HG02588 (cell line): ENCODE results near the gene PLA2G5.
A peak's percentile ranks its signal among the peaks of the same experiment; 100 is the strongest.
"Not testable (repeated sequence)": the region's sequence is repeated elsewhere in the genome, so short reads cannot be mapped to it uniquely, and the experiment has no call there.

ENCODE experiments used
- ATAC-seq: cut with Tn5 transposase; IDR thresholded peaks from one replicate; pipeline ENCODE4 v1.9.1; 2021; ENCODE audit warnings: mild to moderate bottlenecking, moderate library complexity; ENCODE audit not compliant: unreplicated experiment

Gene PLA2G5

DNA sequence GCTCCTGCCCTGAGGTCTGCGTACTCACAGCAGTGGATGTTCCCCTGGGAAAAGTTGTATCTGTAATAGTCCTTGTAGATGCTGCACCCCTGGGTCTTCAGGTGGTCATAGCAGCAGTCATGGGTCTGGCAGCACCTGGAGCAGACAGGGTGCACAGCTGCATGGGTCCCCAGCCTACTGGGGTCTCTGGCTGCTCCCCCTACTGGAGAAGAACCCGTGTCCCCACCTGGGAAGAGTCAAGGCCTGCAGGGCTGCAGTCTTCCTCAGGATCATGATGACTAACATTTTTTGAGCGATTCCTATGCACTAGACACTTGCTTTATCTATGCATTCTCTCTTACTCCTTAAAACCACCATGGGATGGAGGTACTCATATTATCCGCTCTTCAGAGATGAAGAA, 45.5 kb downstream of the PLA2G5 start:
- no peak for ATAC-seq

DNA sequence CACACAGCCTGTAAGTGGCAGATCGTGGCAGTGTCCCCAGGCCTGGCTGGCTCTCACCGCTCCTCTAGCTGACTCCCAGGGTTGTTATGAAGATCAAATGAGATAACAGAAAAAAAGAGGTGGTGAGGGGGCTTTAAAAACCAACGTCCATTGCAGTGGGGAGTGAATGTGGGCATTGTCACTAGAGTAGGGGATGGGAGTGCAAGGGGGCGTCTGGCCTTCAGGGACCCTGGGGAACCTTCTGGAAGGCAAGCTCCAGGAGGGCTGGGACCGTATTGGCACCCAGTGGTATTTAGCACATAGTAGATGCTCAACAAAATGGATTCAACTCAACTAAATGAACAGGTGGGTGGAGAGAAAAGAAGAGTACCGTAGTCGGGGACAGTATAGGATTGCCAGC, 45.9 kb downstream of the PLA2G5 start:
- no peak for ATAC-seq

GRCh38 chr1:20117236-20117635, 47.2 kb downstream of the PLA2G5 start:
- ATAC-seq, result no peak

GRCh38 chr1:20119347-20119746, 49.4 kb downstream of the PLA2G5 start, which contains the start of gene PLA2G2D:
TSS of gene PLA2G2D (minus strand) at chr1:20119536. CDS start at chr1:20119498, 38 bp downstream.
- ATAC-seq, result no peak

- ATAC-seq, result no peak
Observed at GRCh38 chr1:20120796-20121195, 50.8 kb downstream of the PLA2G5 start.

DNA sequence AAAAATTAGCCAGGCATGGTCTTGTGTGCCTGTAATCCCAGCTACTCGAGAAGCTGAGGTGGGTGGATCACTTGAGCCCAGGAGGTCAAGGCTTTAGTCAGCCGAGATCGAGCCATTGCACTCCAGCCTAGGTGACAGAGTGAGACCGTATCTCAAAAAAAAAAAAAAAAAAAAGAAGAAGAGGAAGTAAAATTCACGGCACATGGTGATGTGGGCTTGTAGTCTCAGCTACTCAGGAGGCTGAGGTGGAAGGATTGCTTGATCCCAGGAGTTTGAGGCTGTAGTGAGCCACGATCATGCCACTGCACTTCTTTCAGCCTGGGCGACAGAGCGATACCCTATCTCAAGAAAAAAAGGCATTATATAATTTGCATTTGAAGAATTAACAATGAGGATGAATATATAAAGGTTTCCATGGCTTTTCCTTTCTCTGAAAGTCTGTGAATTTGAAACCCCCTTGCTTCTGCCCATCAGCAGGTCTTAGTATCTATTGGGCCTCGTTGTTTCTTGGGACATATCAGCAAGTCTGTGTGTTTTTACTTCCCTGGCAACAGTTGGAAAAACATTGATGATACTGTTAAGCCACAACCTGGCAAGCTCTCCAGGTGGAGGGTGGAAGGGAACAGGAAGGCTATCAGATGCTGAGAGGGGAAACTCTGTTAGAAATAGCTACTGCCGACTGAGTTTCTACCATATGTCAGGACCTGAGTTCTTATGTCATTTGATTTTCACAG, 53.9 kb downstream of the PLA2G5 start:
- ATAC-seq, result no peak

GRCh38 chr1:20124456-20125057, 54.6 kb downstream of the PLA2G5 start:
- no peak for ATAC-seq

DNA sequence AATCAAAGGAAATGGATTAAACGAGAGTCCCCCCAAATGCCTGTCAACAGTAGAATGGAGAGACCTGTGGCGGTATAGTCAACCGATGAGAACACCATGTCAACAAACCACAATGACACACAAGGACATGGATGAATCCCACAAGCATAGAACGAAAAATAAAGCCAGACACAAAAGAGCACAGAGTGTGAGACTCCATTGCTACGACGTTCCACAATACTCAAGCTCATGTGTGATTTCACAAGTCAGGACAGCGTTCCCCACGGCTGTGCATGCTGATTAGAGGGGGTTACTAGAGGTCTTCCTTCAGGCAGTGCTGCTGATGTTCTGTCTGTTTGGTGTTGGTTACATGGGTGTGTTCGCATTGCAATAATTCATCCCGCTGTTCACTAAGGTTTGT, 55.1 kb downstream of the PLA2G5 start:
- ATAC-seq, result no peak

DNA sequence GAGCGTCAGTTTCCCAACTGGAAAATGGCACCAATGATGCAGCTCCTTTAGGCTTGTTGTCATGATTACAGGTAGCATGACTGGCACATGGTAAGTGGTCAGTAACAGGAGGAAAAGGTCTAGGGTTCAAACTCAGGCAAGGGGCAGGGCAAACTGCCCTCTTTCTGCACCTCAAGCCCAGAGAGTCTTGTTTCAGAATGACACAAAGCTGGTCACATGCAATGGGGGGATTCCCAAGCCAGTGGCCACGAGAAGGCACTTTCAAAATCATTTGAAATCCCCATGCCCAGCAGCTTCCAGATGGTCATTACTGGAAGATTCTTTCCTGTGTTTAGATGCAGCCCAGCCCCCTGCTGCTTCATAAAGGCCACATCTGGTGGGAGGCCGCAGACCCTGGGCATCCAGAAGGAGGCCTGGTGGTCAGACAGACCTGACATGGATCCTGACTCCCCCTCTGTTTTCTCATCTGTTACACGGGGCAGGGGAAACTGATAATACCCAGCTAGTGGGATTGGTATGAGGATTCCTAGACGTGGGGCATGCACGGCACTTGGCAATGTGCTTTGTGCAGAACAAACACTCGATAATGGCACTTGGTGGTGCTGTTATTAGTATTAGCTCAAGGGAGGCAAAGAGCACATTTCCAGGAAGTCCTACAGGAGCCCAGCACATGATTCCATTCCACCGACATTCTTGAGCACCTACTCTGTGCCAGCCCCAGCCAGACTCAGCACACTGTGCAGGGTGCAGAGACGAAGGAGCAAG, 56.2 kb downstream of the PLA2G5 start:
- ATAC-seq, result peak; percentile 60

DNA sequence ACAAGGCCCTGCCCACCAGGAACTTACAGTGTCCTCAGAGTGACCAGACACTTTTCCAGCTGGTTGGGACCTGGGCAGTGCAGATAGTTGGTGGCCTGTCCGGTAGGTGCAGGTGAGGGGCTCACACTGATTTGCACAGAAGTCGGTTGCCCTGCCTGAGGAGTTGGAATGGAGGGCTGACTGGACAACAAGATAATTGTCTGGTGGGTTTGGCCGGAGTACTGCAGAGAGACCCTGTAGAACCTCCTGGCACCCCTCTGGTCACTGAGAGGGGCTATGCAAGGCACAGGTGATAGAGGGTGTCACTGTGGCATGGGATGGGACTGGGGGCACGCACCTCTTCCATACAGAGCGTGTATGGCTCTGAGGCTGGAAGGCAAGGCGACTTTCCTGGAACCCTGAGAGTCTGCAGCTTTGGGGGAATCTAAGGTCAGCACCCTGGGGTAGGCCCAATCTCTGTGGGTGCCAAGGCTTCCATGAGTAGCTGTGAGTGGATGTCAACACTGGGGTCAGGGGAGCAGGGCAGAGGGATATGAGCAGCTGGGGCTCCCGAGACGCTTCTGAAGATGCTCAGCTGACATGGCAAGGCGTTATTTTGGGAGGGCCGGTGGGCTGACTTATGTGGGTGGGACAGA, 56.9 kb downstream of the PLA2G5 start:
- no peak for ATAC-seq

DNA sequence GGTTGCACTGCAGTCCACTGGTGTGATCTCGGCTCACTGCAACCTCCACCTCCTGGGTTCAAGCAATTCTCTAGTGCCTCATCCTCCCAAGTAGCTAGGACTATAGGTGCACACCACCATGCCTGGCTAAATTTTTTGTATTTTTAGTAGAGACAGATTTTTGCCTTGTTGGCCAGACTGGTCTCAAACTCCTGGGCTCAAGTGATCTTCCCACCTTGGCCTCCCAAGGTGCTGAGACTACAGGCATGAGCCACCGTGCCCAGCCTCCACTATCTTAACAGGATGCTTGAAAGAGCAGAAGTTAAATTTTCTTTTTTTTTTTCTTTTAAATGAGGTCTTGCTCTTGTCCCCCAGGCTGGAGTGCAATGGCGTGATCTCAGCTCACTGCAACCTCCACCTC, 60.5 kb downstream of the PLA2G5 start:
- ATAC-seq, result not testable (repeated sequence)

DNA sequence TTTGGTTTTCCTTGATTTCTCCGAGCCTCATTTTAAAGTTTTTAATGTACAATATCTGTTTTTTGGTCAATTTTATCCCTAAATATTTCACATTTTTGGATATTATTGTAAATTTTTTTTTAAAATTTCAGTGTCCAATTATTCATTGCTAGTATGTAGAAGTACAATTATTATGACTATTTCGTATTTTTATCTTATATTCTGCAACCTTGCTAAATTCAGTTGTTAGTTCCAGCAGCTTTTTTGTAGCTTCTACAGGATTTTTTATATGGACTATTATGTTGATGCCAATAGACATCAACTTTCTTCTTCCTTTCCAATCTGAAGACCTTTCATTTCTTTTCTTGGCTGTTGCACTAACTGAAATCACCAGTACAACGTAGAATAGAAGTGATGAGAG, 65.0 kb downstream of the PLA2G5 start:
- ATAC-seq, result no peak

GRCh38 chr1:20136249-20136648, 66.3 kb downstream of the PLA2G5 start:
- no peak for ATAC-seq

GRCh38 chr1:20137055-20137454, 67.1 kb downstream of the PLA2G5 start:
- ATAC-seq, result no peak

GRCh38 chr1:20137604-20138003, 67.6 kb downstream of the PLA2G5 start:
- no peak for ATAC-seq

GRCh38 chr1:20138346-20138745, 68.4 kb downstream of the PLA2G5 start:
- no peak for ATAC-seq

DNA sequence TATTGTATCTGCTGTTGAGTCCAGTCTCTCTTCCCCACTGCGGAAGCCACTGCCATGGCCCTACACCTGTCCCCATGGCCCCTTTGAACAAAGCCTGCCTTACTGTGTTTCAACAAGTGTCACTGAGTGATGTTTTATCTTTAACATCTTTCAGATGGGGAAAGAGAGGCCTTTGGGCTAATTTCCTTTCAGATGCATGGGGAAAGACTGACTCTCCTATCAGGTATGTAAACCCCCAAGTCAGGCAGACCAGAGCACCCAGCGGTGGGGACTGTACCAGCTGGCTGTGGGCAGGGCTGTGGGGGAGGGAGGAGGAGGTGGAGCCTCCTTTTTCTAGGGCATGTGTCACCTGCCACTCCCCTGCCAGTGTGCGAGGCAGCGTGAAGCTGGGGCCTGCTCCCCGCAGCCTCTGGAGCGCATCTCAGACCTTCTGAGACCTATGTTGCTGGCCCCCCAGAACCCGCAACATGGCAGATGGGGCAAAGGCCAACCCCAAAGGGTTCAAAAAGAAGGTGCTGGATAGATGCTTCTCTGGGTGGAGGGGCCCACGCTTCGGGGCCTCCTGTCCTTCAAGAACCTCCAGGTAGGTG, 69.1 kb downstream of the PLA2G5 start, which contains the start of gene PLA2G2F:
Gene PLA2G2F (plus strand): TSS at position 363 of the 590 bp plus-strand sequence. CDS start 105 bp downstream, at position 468.
- ATAC-seq, result no peak

DNA sequence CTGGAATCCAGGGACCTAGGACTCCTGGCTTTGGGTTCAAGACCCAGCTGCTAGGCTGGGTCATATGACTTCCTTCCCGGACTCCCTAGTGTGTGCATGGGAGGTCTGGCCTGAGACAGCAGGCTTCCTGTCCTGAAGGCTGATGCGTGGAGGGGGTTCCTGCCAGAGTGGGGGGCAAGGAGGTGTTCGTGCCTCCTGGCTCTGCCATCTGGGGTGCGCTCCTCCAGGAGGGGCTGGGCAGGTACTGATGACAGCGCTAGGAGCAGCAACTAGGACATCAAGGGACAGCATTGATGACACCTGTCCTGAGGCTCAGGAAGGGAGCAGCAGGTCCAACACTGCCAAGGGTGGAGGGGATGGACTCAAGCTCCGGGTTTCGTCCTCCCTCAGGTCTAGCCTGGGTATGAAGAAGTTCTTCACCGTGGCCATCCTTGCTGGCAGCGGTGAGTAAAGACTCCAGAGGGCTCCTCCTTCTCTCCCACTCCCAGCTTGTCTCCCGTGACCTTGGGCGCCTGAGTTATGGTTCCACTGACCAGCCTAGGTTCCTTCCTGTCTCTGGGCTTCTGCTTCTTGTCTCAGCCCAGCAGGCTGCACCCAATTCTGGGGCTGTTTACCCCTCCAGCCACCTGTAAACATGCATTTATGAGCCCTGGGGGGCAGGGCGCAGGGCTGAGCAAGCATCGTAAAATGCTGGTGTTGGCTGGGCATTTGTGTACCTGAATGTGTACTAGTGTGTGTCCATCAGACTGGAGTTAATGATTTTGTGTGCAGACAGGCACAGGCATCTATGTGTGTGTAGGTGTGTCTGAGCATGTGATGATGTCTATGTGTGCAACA, 70.0 kb downstream of the PLA2G5 start:
- ATAC-seq, result no peak

DNA sequence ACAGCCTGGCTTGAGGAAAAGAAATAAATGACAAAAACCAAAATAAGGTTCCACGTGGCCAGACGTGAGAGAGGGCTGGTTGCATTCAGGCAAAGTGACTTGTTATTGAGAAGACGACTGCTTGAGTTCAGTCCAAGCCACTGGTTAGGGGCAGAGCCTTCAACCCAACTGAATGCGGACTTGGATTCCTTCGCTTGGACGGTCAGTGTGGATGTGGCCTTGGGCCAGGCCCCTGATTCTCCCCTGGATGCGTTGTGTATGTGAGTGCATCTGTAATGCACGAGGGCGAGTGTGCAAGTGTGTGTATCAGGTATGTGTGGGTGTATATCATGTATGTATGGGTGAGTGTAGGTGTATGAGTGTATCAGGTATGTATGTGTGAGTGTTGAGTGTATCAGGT, 71.0 kb downstream of the PLA2G5 start:
- no peak for ATAC-seq

- no peak for ATAC-seq
Observed at GRCh38 chr1:20141466-20141865, 71.5 kb downstream of the PLA2G5 start.
